HUES48 (cell line): ENCODE measurements around the gene SMIM36.
"Not testable (repeated sequence)": the region's sequence is repeated elsewhere in the genome, so short reads cannot be mapped to it uniquely, and the experiment has no call there.

Source experiments
- H3K27ac ChIP-seq: one replicate; pipeline ENCODE4 v1.7.0; 2013; ENCODE audit warnings: low read depth, low read length, inconsistent platforms
- H3K27me3 ChIP-seq: 2 replicates; pipeline ENCODE4 v1.6.1; 2013; ENCODE audit warnings: mild to moderate bottlenecking, low read length; ENCODE audit not compliant: control insufficient read depth, insufficient read depth
- H3K36me3 ChIP-seq: 2 replicates; pipeline ENCODE4 v1.6.1; 2013; ENCODE audit warnings: low read length; ENCODE audit not compliant: control insufficient read depth, insufficient read depth
- H3K4me1 ChIP-seq: 2 replicates; pipeline ENCODE4 v1.6.1; 2013; ENCODE audit warnings: mild to moderate bottlenecking, low read length; ENCODE audit not compliant: control insufficient read depth, insufficient read depth
- H3K4me3 ChIP-seq: 2 replicates; pipeline ENCODE4 v1.5.1; 2013; ENCODE audit warnings: mild to moderate bottlenecking, low read depth, low read length
- H3K9ac ChIP-seq: 2 replicates; pipeline ENCODE4 v1.6.1; 2013; ENCODE audit warnings: mild to moderate bottlenecking, low read depth, low read length, moderate library complexity
- H3K9me3 ChIP-seq: 2 replicates; pipeline ENCODE4 v1.6.1; 2013; ENCODE audit warnings: low read length; ENCODE audit not compliant: control insufficient read depth, insufficient read depth

SMIM36 gene

DNA sequence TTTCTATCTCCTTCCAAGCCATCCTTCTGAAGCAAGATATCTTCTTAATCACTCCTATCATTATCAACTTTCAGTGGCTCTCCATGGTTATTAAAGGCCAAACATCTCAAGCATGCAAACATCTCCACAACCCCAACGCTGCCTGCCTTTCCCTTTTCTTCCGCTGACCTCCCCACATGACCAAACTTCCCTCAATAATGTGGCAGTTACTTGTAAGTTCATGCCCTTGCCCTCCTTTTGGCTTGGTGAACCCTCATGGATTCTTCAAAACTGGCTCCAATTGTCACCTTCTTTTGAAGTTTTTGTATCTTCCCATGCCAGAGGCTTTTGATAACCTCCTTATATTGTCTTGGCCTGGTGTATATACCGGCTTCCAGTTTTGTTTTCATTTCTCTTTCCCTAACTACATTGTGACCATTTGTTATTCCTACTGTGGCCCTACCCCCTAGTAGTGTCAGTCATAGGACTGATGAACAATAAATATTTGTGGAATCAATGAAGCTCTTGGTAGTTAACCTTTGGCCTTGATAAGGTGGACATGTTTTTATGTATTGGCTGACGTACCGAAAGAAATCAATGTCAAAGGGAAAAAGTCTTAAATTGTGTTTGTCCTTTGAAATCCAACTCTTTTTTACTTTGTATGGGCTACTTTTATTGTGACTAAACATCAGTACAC is 19.9 kb upstream of the SMIM36 start:
- H3K27ac ChIP-seq, result no peak overlapping the region
- no peaks in the 10 kb centered on the region for H3K27me3 ChIP-seq
- peaks cover 3% of the 10 kb centered on the region; the same call in 1 of the 2 replicates for H3K4me1 ChIP-seq
- H3K9ac ChIP-seq, result no peak overlapping the region
- H3K9me3 ChIP-seq, result no peaks in the 10 kb centered on the region
- no peak overlapping the region for H3K4me3 ChIP-seq
- H3K36me3 ChIP-seq, result no peaks in the 10 kb centered on the region

DNA sequence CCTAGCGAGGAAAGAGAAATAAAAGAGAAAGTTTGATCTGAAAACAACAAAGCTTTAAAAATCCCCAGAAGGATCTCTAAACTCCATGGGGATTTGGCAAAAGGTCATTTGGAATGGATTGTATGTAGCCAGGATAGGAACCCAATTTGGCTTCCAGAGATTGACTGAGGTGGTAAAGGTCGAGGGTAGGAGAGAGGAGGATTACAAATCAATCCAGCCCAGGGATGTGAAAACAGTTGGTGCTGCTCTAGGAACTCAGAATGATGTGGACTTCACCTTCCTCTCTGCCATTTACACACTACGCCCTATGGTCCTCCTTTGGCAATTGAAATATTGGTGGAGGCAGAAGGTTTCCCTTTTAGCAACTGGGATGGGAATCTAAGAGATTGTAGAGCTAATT is 18.8 kb upstream of the SMIM36 start:
- no peaks in the 10 kb centered on the region for H3K9me3 ChIP-seq
- H3K36me3 ChIP-seq, result no peaks in the 10 kb centered on the region
- peaks cover 3% of the 10 kb centered on the region; the same call in 1 of the 2 replicates for H3K4me1 ChIP-seq
- H3K27me3 ChIP-seq, result no peaks in the 10 kb centered on the region
- H3K27ac ChIP-seq, result no peak overlapping the region
- no peak overlapping the region for H3K9ac ChIP-seq
- H3K4me3 ChIP-seq, result no peak overlapping the region

DNA sequence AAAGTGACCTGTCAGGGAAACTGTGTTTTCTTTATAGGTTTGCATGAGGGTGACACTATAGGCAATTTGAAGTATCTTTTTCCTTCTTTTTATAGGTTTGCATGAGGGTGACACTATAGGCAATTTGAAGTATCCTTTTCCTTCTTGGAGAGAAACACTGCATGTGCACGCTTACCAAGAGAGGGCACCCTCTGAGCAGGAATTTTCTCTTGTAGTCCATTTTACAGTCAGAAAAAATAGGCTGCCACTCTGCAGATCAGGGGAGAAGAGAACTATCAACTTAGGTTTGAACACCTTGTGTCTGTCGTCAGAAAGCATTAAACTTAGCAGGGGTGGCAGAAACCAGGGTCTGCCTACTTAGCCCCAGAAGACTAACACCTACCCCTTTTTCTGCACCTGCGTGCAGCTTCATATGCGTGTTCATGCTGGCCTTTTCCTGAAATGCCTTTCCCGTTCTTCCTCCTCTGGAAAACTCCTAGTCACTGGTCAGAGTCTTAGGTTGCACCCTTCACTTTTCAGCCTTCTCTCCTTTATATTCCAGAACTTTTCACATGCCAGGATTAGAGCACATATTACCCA is 16.4 kb upstream of the SMIM36 start:
- Histone ChIP-seq H3K27ac (no peak overlapping the region), H3K4me1 (peaks cover 3% of the 10 kb centered on the region; the same call in 1 of the 2 replicates), H3K9ac (no peak overlapping the region), H3K4me3 (no peak overlapping the region), H3K27me3 (no peaks in the 10 kb centered on the region), H3K36me3 (no peaks in the 10 kb centered on the region), H3K9me3 (no peaks in the 10 kb centered on the region)

DNA sequence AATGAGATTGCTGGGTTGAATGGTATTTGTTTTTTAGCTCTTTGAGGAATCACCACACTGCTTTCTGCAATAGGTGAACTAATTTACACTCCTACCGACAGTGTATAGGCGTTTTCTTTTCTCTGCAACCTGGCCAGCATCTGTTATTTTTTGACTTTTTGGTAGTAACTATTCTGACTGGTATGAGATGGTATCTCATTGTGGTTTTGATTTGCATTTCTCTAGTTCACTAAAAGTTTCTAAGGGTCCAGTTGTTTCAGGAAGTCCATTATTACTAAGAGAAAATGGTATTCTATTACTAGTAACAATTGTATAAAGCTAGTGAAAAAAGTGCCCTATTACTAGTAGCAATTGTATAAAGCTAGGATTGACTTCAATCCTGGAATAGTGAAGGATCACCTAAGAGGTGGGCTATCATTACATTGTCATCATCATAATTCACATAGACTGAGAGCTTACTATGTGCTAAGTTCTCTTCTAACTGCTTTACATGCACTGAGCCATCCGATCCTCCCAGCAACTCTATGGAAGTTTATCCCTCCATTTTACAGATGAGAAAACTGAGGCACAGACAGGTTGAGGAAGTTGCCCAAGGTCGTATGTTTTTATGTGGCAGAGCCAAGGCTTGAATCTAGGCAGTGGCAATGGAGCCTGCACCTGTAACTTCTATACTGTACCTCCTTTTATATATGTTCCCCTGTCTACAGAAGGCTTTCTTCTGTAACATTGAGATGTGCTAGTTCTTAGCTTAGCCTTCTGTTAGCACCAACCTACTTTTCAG is 13.4 kb upstream of the SMIM36 start:
- peaks cover 3% of the 10 kb centered on the region; the same call in 1 of the 2 replicates for H3K4me1 ChIP-seq
- no peaks in the 10 kb centered on the region for H3K27me3 ChIP-seq
- H3K36me3 ChIP-seq, result no peaks in the 10 kb centered on the region
- no peak overlapping the region for H3K9ac ChIP-seq
- H3K4me3 ChIP-seq, result no peak overlapping the region
- no peaks in the 10 kb centered on the region for H3K9me3 ChIP-seq
- no peak overlapping the region for H3K27ac ChIP-seq

DNA sequence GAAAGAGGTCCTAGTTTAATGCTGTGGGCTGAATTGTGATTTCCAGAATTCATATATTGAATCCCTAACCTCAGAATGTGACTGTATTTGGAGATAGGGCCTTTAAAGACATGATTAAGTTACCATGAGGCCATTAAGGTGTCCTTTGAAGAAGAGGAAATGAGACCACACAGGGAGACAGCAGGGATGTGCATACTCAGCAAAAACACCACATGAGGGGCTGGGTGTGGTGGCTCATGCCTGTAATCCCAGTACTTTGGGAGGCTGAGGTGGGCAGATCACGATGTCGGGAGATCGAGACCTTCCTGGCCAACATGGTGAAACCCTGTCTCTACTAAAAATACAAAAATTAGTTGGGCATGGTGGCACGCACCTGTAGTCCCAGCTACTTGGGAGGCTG is 11.8 kb upstream of the SMIM36 start:
- H3K4me1 ChIP-seq, H3K36me3 ChIP-seq: not testable (repeated sequence)

DNA sequence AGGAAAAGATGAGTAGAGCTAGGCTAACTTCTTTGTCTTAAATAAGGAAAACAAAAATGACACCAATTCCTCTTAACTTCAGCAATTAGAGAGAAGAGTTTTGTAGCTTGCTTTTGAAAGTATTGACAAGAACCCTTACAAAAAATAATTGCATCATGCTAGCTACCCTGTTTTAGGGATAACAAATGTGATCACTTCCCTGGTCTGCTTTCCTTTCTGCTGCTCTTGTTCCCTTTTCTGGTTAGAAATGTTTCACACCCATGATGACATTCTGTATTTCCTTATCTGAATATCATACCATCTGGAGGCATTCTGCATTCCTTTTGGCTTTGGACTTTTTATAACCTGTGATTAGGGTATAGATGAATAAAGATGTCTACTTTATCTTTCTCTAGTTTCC is 9.9 kb upstream of the SMIM36 start:
- Histone ChIP-seq H3K27me3 (no peaks in the 10 kb centered on the region), H3K9me3 (no peaks in the 10 kb centered on the region), H3K27ac (no peak overlapping the region), H3K9ac (no peak overlapping the region), H3K4me3 (no peak overlapping the region), H3K4me1 (no peaks in the 10 kb centered on the region), H3K36me3 (no peaks in the 10 kb centered on the region)

More for the DNA sequence above, 11.8 kb upstream of the SMIM36 start:
- H3K9me3 ChIP-seq, H3K9ac ChIP-seq, H3K4me3 ChIP-seq, H3K27me3 ChIP-seq, H3K27ac ChIP-seq: not testable (repeated sequence)

DNA sequence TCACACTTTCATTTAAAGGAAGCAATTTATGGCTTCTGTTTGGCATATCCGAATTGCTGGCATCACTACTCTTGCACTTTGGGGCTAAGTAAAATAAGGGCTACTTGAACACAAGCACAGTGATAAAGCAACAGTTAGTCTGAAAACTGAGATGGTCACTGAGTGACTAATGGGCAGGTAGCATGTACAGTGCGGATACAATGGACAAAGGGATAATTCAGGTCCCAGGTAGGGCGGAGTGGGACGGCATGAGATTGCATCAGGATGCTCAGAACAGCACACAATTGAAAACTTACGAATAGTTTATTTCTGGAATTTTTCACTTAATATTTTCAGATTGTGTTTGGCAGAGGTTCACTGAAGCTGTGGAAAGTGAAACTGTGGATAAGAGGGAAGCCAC is 9.2 kb upstream of the SMIM36 start:
- Histone ChIP-seq H3K27me3 (no peaks in the 10 kb centered on the region), H3K9ac (no peak overlapping the region), H3K4me1 (no peaks in the 10 kb centered on the region)

DNA sequence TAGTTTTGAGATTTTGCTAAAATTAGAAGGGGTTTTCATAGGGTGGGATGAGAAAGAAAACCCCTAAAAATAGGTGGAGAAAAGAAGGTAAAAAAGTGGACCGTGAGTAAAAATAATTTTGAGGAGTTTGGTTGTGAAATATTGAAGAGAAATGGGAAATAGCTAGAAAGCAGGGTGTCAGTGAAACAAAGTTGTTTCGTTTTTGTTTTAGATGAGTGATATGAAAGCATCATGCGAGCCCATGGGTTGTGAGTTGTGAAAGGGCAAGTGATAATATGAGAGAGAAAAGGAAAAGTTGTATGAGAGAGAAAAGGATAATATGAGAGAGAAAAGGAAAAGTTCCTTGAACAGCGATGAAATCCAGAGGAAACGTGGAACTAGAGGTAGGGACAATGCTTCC is 7.3 kb upstream of the SMIM36 start:
- Histone ChIP-seq H3K4me3 (no peak overlapping the region), H3K9me3 (no peaks in the 10 kb centered on the region), H3K9ac (no peak overlapping the region), H3K4me1 (no peaks in the 10 kb centered on the region), H3K27ac (no peak overlapping the region), H3K36me3 (no peaks in the 10 kb centered on the region), H3K27me3 (no peaks in the 10 kb centered on the region)

More for the DNA sequence above, 9.2 kb upstream of the SMIM36 start:
- no peaks in the 10 kb centered on the region for H3K36me3 ChIP-seq
- H3K9me3 ChIP-seq, result no peaks in the 10 kb centered on the region
- no peak overlapping the region for H3K27ac ChIP-seq
- H3K4me3 ChIP-seq, result no peak overlapping the region

DNA sequence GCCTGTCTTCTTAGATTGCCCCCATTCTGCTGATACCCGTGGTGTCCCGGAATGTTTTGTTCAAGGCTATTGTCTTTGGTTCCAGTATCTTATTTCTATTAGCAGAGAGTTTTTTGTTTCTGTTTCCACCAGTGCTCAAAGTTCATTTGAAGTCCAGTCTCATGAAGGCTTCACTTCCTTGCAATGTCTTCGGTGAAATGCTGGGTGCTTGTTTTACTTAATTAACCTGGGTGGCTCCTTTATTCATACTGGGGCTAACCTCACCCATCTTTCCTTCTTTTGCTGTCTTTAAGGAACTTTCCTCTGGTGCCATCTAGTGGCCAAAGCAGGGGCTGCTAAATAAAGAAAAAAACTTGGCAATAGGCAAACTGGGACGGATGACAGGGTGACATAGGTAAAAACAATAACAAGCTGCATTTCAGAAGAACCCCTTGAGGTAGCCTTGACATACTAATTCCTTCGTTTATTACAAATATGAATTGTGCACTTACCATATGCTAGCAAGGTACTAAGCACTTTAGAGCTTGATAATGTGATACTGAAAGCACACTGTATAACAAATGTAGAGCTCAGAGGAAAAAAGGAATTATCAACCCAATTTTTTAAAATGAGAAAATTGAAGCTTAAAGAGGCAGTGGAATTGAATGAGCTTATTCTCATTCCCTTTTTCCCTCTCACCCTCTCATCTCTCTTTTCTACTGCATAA is 2.8 kb upstream of the SMIM36 start:
- Histone ChIP-seq H3K4me3 (no peak overlapping the region), H3K9me3 (no peaks in the 10 kb centered on the region), H3K27me3 (no peaks in the 10 kb centered on the region), H3K27ac (no peak overlapping the region), H3K4me1 (peaks cover 6% of the 10 kb centered on the region), H3K36me3 (no peaks in the 10 kb centered on the region), H3K9ac (no peak overlapping the region)

DNA sequence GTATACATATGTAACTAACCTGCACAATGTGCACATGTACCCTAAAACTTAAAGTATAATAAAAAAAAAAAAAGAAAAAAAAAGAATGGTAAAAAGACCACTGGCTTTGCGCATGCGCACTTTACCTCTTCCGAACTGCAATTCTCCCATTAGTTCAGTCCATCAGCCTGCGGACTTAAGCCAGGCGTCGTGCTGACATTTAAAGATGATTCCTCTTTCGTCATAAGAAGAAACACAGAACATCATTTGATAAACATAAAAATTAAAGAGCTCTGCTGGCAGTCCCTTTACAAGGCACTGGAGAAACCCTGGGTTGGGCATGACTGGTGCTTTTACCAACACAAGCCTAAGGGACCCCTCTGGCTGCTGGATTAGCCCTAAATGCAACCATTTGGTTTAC is 3.6 kb downstream of the SMIM36 start:
- not testable (repeated sequence) for H3K27ac ChIP-seq, H3K9ac ChIP-seq, H3K9me3 ChIP-seq, H3K36me3 ChIP-seq, H3K4me1 ChIP-seq, H3K27me3 ChIP-seq, H3K4me3 ChIP-seq

DNA sequence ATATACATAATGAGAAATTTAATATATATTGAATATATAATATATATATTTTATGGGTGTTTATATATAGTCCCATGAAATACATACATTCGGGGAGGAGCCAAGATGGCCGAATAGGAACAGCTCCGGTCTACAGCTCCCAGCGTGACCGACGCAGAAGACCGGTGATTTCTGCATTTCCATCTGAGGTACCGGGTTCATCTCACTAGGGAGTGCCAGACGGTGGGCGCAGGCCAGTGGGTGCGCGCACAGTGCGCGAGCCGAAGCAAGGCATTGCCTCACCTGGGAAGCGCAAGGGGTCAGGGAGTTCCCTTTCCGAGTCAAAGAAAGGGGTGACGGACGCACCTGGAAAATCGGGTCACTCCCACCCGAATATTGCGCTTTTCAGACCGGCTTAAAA is 9.6 kb downstream of the SMIM36 start:
- H3K9me3 ChIP-seq, H3K4me3 ChIP-seq, H3K36me3 ChIP-seq, H3K27ac ChIP-seq, H3K27me3 ChIP-seq, H3K9ac ChIP-seq, H3K4me1 ChIP-seq: not testable (repeated sequence)
